HG03064 (cell line): Measurements from ENCODE around the gene ADGB.

ENCODE experiments used
- ATAC-seq: cut with Tn5 transposase; IDR thresholded peaks from one replicate; pipeline ENCODE4 v1.9.1; 2021; ENCODE audit warnings: low read depth; ENCODE audit not compliant: unreplicated experiment

Gene ADGB

GRCh38 chr6:146859795-146860495, 261.2 kb downstream of the ADGB start:
- ATAC-seq, result no peak

GRCh38 chr6:146860583-146860982, 261.8 kb downstream of the ADGB start:
- no peak for ATAC-seq

GRCh38 chr6:146861029-146861563, 262.3 kb downstream of the ADGB start:
- ATAC-seq, result no peak

GRCh38 chr6:146861716-146862115, 262.9 kb downstream of the ADGB start:
- no peak for ATAC-seq

GRCh38 chr6:146862508-146862919, 263.7 kb downstream of the ADGB start:
- ATAC-seq, result no peak

GRCh38 chr6:146864300-146864699, 265.5 kb downstream of the ADGB start:
- ATAC-seq, result no peak

GRCh38 chr6:146864885-146865284, 266.1 kb downstream of the ADGB start:
- no peak for ATAC-seq
